GM23338 (cell line): Measurements from ENCODE around the gene UFD1.

Source experiments
- CREB1 ChIP-seq: fragments of 250-450 bp; sonication (Bioruptor Pico); IDR thresholded peaks from 2 replicates; pipeline ENCODE4 v1.5.0; 2020; ENCODE audit warnings: low read depth, mild to moderate bottlenecking, moderate library complexity
- CTCF ChIP-seq, 2 experiments: fragments of 200-600 bp in 1 of 2; sonication (generic) in 1 of 2; conservative IDR thresholded peaks; 2 replicates each; pipeline versions ENCODE4 v1.5.1 to v1.6.1; 2016 to 2017; ENCODE audit warnings: antibody characterized with exemption in 2 of 2, low read depth in 2 of 2, mild to moderate bottlenecking in 2 of 2, moderate library complexity in 1 of 2
- ETS1 ChIP-seq: IDR thresholded peaks from 2 replicates; pipeline ENCODE4 v1.6.1; 2016; ENCODE audit warnings: antibody characterized with exemption
- EZH2 ChIP-seq: fragments of 200-600 bp; sonication (generic); IDR thresholded peaks from one replicate; pipeline ENCODE4 v1.8.0; 2017; ENCODE audit warnings: antibody characterized with exemption, mild to moderate bottlenecking, low read depth; ENCODE audit not compliant: unreplicated experiment
- EZH2phosphoT487 ChIP-seq: fragments of 200-600 bp; sonication (generic); IDR thresholded peaks from one replicate; pipeline ENCODE4 v1.8.1; 2018; ENCODE audit warnings: antibody characterized with exemption; ENCODE audit not compliant: unreplicated experiment
- JUNB ChIP-seq: IDR thresholded peaks from one replicate; pipeline ENCODE4 v1.6.1; 2016; ENCODE audit warnings: antibody characterized with exemption; ENCODE audit not compliant: unreplicated experiment
- POLR2AphosphoS5 ChIP-seq: IDR thresholded peaks from 2 replicates; pipeline ENCODE4 v1.6.1; 2016; ENCODE audit warnings: antibody characterized with exemption, low read depth
- REST ChIP-seq: IDR thresholded peaks from one replicate; pipeline ENCODE4 v1.6.1; 2018; ENCODE audit warnings: antibody characterized with exemption; ENCODE audit not compliant: unreplicated experiment
- ZNF114 ChIP-seq: fragments of 250-450 bp; sonication (Bioruptor Pico); IDR thresholded peaks from 2 replicates; pipeline ENCODE4 v1.5.0; 2020; ENCODE audit warnings: mild to moderate bottlenecking, moderate library complexity
- ZNF331 ChIP-seq: fragments of 250-450 bp; sonication (Bioruptor Pico); IDR thresholded peaks from 2 replicates; pipeline ENCODE4 v1.5.0; 2020; ENCODE audit warnings: low read depth, mild to moderate bottlenecking, moderate library complexity

GRCh38 chr22:19507534-19507861 is 28.5 kb upstream of the UFD1 start:
- TF ChIP-seq CTCF (conservative IDR thresholded peaks at IDR 0.05; ENCODE audit: low read depth in 2 of 2) (no peak), EZH2 (no peak), REST (no peak), EZH2phosphoT487 (no peak), POLR2AphosphoS5 (no peak), ZNF331 (CRISPR knock-in tag) (no peak), CREB1 (CRISPR knock-in tag) (no peak), ETS1 (no peak), ZNF114 (no peak), JUNB (no peak)
